Uterus (tissue), 4 donors: ENCODE data around the gene MICB. TPM values are rescaled to one million over a fixed set of nuclear protein-coding genes. Genes with fewer than 3 reads are reported as not detected.

ENCODE experiments used
- DNase-seq, 2 donors: peaks; one replicate each; pipeline ENCODE4 v3.0.0-alpha.2; 2019 to 2020
- H3K27ac ChIP-seq, 2 donors: fragments of 200-600 bp; sonication (generic); 1 replicate in 1 of 2; 2 replicates in 1 of 2; pipeline ENCODE4 v1.5.1; 2016 to 2018
- H3K27me3 ChIP-seq, 2 donors: fragments of 200-600 bp; sonication (generic); one replicate each; pipeline ENCODE4 v1.5.1; 2018 to 2019; ENCODE audit warnings: control low read depth in 1 of 2
- H3K36me3 ChIP-seq, 2 donors: fragments of 200-600 bp; sonication (generic); one replicate each; pipeline ENCODE4 v1.5.1; 2019; ENCODE audit warnings: control low read depth in 1 of 2
- H3K4me1 ChIP-seq, 2 donors: fragments of 200-600 bp; sonication (generic); one replicate each; pipeline ENCODE4 v1.5.1; 2018 to 2019; ENCODE audit warnings: control low read depth in 1 of 2
- H3K4me3 ChIP-seq, 2 donors: fragments of 200-600 bp; sonication (generic); 1 replicate in 1 of 2; 2 replicates in 1 of 2; pipeline ENCODE4 v1.5.1; 2018 to 2019; ENCODE audit warnings: mild to moderate bottlenecking in 1 of 2
- H3K9me3 ChIP-seq, 2 donors: fragments of 200-600 bp; sonication (generic); one replicate each; pipeline ENCODE4 v1.5.1; 2019; ENCODE audit warnings: control low read depth in 1 of 2
- POLR2A ChIP-seq, 2 donors: fragments of 450-650 bp; IDR thresholded peaks; one replicate each; pipeline ENCODE4 v1.6.1; 2016; ENCODE audit warnings: antibody characterized with exemption in 2 of 2, mild to moderate bottlenecking in 1 of 2, moderate library complexity in 1 of 2
- intact Hi-C: fragments of 100-400 bp; cut with DNase I; formaldehyde crosslinking; loops from one replicate; pipeline ENCODE4 v1.15.1; 2023; ENCODE audit warnings: low total_unique reads
- total RNA-seq, 4 donors: library from RNA; depleted of rRNA in 3 of 4; stranded (reverse); fragments of >200 nt in 3 of 4; gene quantifications; one replicate each; pipeline versions ENCODE4 v1.1.0 to v1.2.4, GENCODE V29; 2014 to 2023
- TF ChIP-seq, protein P1 (sequence below), 4 experiments: fragments of 200-600 bp in 2 of 4; fragments of 450-650 bp in 2 of 4; sonication (generic) in 2 of 4; IDR thresholded peaks; one replicate each; pipeline ENCODE4 v1.5.1; 2016 to 2019; ENCODE audit warnings: antibody characterized with exemption in 4 of 4, mild to moderate bottlenecking in 2 of 4, moderate library complexity in 1 of 4
- donor health status: DM: yes; HTN: yes; CAD: no.

MICB gene
- total RNA-seq, 4 donors from 2014 or later: 1.9 to 4.8 (median 2.9) TPM

DNA sequence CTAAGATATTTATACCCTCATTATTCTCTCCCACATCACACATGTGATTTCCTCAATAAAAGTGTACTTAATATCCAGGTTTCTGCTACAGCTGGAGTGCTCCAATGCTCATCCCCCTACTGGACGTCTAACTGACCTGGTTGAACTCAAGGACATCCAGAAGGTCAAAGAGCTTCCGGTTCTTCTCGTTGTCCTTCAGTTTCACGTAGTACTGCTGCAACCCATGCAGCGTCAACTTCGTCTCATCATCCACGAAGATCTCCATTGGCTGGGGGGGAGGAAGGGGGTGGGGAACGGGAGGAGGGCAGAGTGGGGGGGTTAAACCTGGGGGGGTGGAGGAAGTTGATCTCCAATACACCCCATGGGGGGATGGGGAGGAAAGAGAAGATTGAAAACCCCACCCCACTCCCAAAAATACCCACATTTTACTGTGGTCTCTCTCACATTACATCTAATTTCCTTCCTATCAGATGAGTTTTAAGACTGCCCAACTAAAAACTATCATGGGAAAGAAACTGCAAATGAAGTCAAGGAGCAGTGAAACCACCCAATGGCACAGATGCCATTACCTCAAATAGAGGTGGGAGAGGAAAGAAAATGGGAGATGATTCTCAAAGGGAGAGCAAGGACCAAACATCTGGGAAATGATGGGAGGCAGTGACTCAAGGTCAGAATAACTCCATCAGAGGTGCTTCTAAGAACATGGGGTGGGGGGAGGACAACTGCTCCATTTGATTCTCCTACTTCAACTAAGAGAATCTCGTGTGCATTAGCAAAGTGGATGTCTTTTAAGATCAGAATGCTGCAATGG lies 34.9 kb downstream of the MICB start:
- DNase-seq: no peak
- TF ChIP-seq POLR2A (IDR thresholded peaks at IDR 0.05): no peak
- TF ChIP-seq, protein P1, sequence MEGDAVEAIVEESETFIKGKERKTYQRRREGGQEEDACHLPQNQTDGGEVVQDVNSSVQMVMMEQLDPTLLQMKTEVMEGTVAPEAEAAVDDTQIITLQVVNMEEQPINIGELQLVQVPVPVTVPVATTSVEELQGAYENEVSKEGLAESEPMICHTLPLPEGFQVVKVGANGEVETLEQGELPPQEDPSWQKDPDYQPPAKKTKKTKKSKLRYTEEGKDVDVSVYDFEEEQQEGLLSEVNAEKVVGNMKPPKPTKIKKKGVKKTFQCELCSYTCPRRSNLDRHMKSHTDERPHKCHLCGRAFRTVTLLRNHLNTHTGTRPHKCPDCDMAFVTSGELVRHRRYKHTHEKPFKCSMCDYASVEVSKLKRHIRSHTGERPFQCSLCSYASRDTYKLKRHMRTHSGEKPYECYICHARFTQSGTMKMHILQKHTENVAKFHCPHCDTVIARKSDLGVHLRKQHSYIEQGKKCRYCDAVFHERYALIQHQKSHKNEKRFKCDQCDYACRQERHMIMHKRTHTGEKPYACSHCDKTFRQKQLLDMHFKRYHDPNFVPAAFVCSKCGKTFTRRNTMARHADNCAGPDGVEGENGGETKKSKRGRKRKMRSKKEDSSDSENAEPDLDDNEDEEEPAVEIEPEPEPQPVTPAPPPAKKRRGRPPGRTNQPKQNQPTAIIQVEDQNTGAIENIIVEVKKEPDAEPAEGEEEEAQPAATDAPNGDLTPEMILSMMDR (IDR thresholded peaks at IDR 0.05): no peak
- H3K27me3 ChIP-seq: no peaks in the 10 kb centered on the region
- no peaks in the 10 kb centered on the region for H3K36me3 ChIP-seq
- H3K9me3 ChIP-seq: no peaks in the 10 kb centered on the region
- H3K4me3 ChIP-seq: no peak overlapping the region
- intact Hi-C loops: no loop called here
- H3K27ac ChIP-seq: no peak overlapping the region
- no peaks in the 10 kb centered on the region for H3K4me1 ChIP-seq

DNA sequence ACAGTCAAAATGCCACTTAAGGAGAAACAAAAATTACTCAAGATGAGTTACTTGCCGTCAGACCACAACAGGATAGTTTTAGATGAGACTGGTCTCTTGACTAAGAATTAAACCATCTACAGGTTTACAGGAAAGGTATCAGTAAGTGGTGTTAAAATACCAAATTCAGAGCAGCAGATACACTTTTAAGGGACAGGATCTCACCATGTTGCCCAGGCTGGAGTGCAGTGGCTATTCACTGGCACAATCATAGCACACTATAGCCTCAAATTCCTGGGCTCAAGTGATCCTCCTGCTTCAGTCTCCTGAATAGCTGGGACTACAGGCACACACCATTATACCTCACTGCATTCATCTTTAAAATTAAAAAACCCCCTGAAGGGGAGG lies 35.5 kb downstream of the MICB start:
- H3K9me3 ChIP-seq: no peaks in the 10 kb centered on the region
- H3K4me3 ChIP-seq: no peak overlapping the region
- TF ChIP-seq, protein P1 (IDR thresholded peaks at IDR 0.05): no peak
- TF ChIP-seq POLR2A (IDR thresholded peaks at IDR 0.05): no peak
- H3K4me1 ChIP-seq: no peaks in the 10 kb centered on the region
- no peak for DNase-seq
- intact Hi-C loops: no loop called here
- H3K36me3 ChIP-seq: no peaks in the 10 kb centered on the region
- no peaks in the 10 kb centered on the region for H3K27me3 ChIP-seq
- no peak overlapping the region for H3K27ac ChIP-seq

DNA sequence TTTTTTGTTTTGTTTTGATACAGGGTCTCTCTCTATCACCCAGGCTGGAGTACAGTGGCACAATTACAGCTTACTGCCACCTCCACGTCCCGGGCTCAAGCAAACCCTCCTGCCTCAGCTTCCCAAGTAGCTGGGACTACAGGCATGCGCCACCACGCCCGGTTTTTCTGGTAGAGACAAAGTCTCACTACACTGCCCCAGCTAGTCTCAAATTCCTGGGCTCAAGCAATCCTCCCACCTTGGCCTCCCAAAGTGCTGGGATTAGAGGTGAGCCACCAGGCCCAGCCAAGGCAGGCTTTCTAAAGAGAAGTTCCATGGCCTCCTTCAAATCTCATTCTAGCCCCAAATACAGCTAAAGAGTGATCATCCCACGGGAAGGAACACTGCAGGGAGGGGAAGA lies 36.1 kb downstream of the MICB start:
- intact Hi-C loops: no loop called here
- TF ChIP-seq, protein P1 (IDR thresholded peaks at IDR 0.05): no peak
- TF ChIP-seq POLR2A (IDR thresholded peaks at IDR 0.05): no peak
- DNase-seq: no peak
- Histone ChIP-seq H3K4me1 (no peaks in the 10 kb centered on the region), H3K4me3 (no peak overlapping the region), H3K27me3 (no peaks in the 10 kb centered on the region), H3K27ac (no peak overlapping the region), H3K9me3 (no peaks in the 10 kb centered on the region), H3K36me3 (no peaks in the 10 kb centered on the region)

DNA sequence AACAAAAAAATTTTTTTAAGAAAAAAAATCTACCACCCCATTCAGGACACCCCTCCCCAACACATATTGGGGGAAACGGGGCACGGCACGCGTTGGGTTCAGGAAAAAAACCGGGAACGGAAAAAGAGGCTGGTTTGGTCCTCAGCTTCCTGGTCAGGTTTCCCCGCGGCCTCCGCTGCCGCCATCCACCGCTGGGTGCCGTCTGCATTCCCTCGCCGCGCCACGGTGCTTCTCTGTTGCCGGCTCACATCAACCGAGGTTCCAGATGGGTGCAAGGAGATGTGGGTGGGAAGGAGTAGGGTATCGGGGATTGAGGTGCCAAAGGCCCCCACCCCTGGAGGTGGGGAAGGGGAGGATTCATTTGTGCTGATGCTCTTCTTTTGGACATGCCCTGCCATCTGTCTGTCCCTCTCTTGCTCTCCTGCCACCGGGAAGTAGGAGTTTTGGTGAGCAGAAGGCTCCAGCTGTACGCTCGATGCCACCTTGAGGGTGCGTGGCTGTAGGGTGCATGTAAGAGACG lies 36.6 kb downstream of the MICB start:
- Histone ChIP-seq H3K27ac (no peak overlapping the region), H3K4me3 (no peak overlapping the region), H3K9me3 (no peaks in the 10 kb centered on the region), H3K27me3 (no peaks in the 10 kb centered on the region), H3K36me3 (no peaks in the 10 kb centered on the region), H3K4me1 (no peaks in the 10 kb centered on the region)
- TF ChIP-seq, protein P1 (IDR thresholded peaks at IDR 0.05): no peak
- no peak for TF ChIP-seq POLR2A (IDR thresholded peaks at IDR 0.05)
- no peak for DNase-seq
- intact Hi-C loops: no loop called here

DNA sequence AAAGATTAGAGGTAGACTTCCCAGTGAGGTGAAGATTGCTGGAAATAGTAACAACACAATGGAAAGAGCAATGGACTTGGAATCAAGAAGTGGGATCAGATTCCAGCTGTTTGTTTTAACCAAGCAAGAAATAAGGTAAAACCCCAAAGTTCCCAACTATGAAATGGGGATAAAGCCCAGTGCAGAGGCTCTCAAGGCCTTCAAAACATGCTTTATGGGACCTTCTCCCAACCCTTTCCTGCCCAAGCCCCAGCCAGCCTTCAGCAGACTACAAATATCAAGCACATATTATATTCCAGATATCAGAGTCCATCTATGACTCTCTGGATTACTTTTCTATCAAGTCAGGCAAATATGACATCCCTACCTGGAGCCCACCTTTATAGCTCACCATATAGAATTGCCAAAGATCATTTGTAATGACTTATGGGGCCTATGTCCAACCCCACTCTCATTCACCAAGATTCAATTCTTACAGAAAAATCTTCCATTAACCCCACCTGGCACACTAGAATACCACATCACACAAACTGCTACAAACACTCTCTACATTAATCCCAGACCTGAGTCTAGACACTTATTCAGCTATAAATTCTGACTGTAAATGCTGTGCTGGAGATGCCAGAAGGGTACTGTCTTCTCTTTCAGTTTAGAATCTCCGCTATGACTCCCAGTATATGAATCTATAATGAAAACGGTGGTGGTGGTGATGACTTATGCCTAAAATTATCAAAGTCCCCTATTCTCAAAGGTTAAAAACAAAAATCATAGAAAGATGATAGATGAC lies 37.8 kb downstream of the MICB start:
- no peak for DNase-seq
- no peak for TF ChIP-seq POLR2A (IDR thresholded peaks at IDR 0.05)
- TF ChIP-seq, protein P1 (IDR thresholded peaks at IDR 0.05): no peak
- Histone ChIP-seq H3K9me3 (no peaks in the 10 kb centered on the region), H3K27ac (no peak overlapping the region), H3K27me3 (no peaks in the 10 kb centered on the region), H3K36me3 (no peaks in the 10 kb centered on the region), H3K4me3 (no peak overlapping the region), H3K4me1 (peaks cover 6% of the 10 kb centered on the region in 2 donors)
- intact Hi-C loops: no loop called here
